Skin epidermis (tissue), 12 donors: Measurements from ENCODE around the gene HOXD3.

Source experiments
- H3K27ac ChIP-seq, 21 experiments: fragments of 200-600 bp; sonication (generic) in 11 of 21; one replicate each; pipeline ENCODE4 v1.5.0; 2020; ENCODE audit warnings: mild to moderate bottlenecking in 3 of 21, inconsistent platforms in 2 of 21, moderate library complexity in 2 of 21
- H3K4me3 ChIP-seq, 7 experiments: fragments of 200-600 bp; sonication (generic) in 2 of 7; one replicate each; pipeline ENCODE4 v1.5.0; 2020; ENCODE audit warnings: inconsistent platforms in 2 of 7, mild to moderate bottlenecking in 2 of 7, moderate library complexity in 1 of 7

The HOXD3 gene

GRCh38 chr2:176145085-176145969, 11.8 kb upstream of the HOXD3 start:
- no peak overlapping the region for H3K27ac ChIP-seq
- H3K4me3 ChIP-seq: no peak overlapping the region

GRCh38 chr2:176146101-176146500, 11.0 kb upstream of the HOXD3 start:
- H3K4me3 ChIP-seq: no peak overlapping the region

GRCh38 chr2:176146645-176147044, 10.5 kb upstream of the HOXD3 start:
- no peak overlapping the region for H3K4me3 ChIP-seq

More at GRCh38 chr2:176146101-176146500, 11.0 kb upstream of the HOXD3 start:
- no peak overlapping the region for H3K27ac ChIP-seq

GRCh38 chr2:176147210-176147799, 9.8 kb upstream of the HOXD3 start:
- H3K27ac ChIP-seq: no peak overlapping the region
- H3K4me3 ChIP-seq: no peak overlapping the region

More at GRCh38 chr2:176146645-176147044, 10.5 kb upstream of the HOXD3 start:
- no peak overlapping the region for H3K27ac ChIP-seq

- no peak overlapping the region for H3K4me3 ChIP-seq
Observed at GRCh38 chr2:176147800-176148496, 9.2 kb upstream of the HOXD3 start.

GRCh38 chr2:176148751-176149421, 8.2 kb upstream of the HOXD3 start:
- Histone ChIP-seq H3K27ac (no peak overlapping the region), H3K4me3 (no peak overlapping the region)

More at GRCh38 chr2:176147800-176148496, 9.2 kb upstream of the HOXD3 start:
- no peak overlapping the region for H3K27ac ChIP-seq

- Histone ChIP-seq H3K27ac (no peak overlapping the region), H3K4me3 (no peak overlapping the region)
Observed at GRCh38 chr2:176149481-176149938, 7.6 kb upstream of the HOXD3 start.

GRCh38 chr2:176149939-176150583, 7.0 kb upstream of the HOXD3 start:
- Histone ChIP-seq H3K4me3 (no peak overlapping the region), H3K27ac (no peak overlapping the region)

- Histone ChIP-seq H3K27ac (no peak overlapping the region), H3K4me3 (peak overlapping the region in 1 of 7 experiments; percentile 37)
Observed at GRCh38 chr2:176150584-176151441, 6.3 kb upstream of the HOXD3 start.

GRCh38 chr2:176151442-176152287, 5.4 kb upstream of the HOXD3 start, which contains the start of gene HOXD4:
Gene HOXD4, plus strand, starts transcription at chr2:176151550. Its CDS starts 84 bp downstream, at chr2:176151634.
- Histone ChIP-seq H3K4me3 (peak within 1 kb of the TSS in 6 of 7 experiments; percentile 7 to 37 (median 19)), H3K27ac (peak within 1 kb of the TSS in 2 of 21 experiments; percentile 1 to 74)

GRCh38 chr2:176152350-176153181, 4.5 kb upstream of the HOXD3 start:
- H3K27ac ChIP-seq: peak overlapping the region in 1 of 21 experiments; percentile 1
- H3K4me3 ChIP-seq: peak overlapping the region in 4 of 7 experiments; percentile 7 to 37 (median 19)

GRCh38 chr2:176154576-176155252, 2.4 kb upstream of the HOXD3 start:
- no peak overlapping the region for H3K27ac ChIP-seq
- no peak overlapping the region for H3K4me3 ChIP-seq

- no peak overlapping the region for H3K27ac ChIP-seq
- H3K4me3 ChIP-seq: no peak overlapping the region
Observed at GRCh38 chr2:176155356-176156044, 1.6 kb upstream of the HOXD3 start.

- H3K27ac ChIP-seq: peak overlapping the region in 1 of 21 experiments; percentile 67
- H3K4me3 ChIP-seq: no peak overlapping the region
Observed at GRCh38 chr2:176156301-176156806, 753 bp upstream of the HOXD3 start.
